ENCODE data around the gene CLCA2. TPM values are rescaled to one million over a fixed set of nuclear protein-coding genes. Genes with fewer than 3 reads are reported as not detected.
"Not testable (repeated sequence)": the region's sequence is repeated elsewhere in the genome, so short reads cannot be mapped to it uniquely, and the experiment has no call there.

CLCA2 gene
- total RNA-seq, 1 donor from 2014 or later = not detected

DNA sequence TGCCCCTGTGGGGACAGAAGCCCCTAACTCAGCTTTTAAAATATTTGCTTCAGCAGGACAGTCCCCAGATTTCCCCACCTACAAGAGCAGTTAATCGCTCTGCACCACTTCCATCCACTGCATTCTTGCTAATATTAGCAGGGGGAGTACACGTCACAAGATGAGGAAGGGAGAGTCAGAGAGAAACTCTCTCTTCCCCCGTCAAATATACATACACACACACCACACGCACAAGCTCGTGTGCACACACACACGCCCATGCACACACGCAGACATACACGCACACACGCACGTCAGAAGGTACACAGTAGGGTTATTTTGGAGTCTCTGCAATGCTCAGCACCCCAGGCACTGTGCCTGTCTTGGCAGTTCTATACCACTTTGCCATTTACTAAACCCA, 46.9 kb downstream of the CLCA2 start:
- DNase-seq (ENCODE audit: low spot score) (no peak), ATAC-seq (no peak)

DNA sequence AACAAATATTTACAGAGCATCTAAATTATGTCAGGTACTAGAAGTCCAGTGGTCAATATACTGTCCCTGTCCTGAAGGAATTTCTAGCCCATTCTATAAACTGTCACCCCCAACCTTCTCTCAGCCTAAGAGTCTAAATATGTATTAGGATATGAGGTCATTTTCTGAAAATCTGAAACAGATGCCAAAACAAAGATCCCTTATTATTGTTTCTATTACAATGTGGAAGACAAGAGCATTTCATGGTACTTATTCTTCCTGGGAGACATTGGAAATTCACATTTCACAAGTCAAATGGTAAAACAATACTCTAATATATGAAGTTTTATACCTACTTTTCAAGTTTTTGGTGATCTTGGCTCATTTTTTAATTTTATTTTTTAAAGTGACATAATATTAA, 47.3 kb downstream of the CLCA2 start:
- DNase-seq (ENCODE audit: low spot score) (no peak), ATAC-seq (no peak)

DNA sequence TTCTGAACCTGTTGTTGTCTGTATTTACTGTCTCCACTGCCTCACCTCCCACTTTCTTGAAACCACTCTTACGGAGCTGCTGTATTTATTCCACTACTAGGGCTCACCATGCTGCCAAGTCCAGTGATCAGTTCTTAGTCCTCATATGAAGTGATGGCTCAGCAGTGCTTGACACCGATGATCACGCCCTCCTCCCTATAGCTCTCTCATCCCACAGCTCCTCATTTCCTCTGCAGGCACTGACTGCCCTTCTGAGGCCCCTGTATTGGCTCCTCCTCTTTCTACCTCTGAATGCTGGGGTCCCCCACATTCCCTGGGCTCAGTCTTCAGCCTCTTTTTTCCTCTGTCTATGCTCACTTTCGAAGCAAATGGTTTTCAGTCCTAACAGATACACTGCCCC, 48.2 kb downstream of the CLCA2 start:
- no peak for DNase-seq (ENCODE audit: low spot score)
- no peak for ATAC-seq

DNA sequence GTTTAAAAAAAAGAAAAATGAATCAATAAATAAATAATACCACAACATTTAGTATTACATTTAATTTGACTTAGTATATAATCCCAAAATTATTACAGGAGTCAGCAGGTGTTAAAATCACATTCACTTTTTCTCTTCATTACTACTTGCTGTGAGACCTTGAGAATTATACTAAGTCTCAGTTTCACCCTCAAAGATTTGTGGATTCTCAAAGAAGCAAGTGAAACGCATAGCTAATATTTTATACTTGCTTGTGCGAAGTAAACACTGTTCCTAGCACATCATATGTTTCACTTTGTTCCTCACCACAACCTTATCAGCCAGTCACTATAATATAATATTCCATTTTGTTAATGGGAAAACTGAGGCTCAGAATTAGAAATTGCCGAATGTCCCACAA, 48.8 kb downstream of the CLCA2 start:
- no peak for DNase-seq (ENCODE audit: low spot score)
- ATAC-seq = no peak

DNA sequence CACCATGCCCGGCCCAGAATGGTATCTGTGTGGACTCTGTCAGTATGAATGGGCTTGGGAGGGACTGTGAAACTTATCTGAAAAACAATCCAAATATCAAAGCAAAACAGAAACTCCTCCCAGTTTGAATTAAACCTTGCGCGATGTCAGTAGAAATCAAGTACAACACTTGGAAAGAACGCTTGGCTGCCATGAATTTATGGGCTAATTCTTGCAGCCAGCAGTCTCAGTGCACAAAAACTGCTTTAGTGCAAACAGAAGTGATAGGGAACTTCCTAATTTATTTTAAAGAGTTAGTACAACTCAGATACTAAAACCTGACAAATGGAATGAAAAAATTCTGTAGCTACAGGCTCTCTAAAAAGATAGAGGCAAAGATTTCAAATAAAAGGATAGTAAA, 53.3 kb downstream of the CLCA2 start:
- ATAC-seq (no peak), DNase-seq (ENCODE audit: low spot score) (no peak)

DNA sequence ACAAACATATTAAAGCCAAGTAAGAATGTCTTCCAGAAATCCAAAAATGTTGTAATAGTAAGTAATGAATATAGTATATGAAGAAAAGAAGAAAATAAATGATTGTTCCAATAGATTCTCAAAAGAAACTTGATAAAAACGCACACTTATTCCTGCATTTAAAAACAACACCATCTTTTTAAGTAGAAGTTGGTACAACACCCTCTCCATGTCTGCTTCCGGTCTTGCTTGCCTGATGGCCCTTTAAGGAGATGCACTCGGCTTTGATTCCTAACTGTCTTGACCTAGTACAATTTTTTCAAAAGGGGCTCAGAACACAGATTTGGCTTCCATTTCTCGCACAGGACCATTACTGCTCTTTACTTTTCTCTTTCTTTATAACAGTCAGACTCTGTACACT, 53.7 kb downstream of the CLCA2 start:
- DNase-seq (ENCODE audit: low spot score) = no peak
- ATAC-seq = no peak

DNA sequence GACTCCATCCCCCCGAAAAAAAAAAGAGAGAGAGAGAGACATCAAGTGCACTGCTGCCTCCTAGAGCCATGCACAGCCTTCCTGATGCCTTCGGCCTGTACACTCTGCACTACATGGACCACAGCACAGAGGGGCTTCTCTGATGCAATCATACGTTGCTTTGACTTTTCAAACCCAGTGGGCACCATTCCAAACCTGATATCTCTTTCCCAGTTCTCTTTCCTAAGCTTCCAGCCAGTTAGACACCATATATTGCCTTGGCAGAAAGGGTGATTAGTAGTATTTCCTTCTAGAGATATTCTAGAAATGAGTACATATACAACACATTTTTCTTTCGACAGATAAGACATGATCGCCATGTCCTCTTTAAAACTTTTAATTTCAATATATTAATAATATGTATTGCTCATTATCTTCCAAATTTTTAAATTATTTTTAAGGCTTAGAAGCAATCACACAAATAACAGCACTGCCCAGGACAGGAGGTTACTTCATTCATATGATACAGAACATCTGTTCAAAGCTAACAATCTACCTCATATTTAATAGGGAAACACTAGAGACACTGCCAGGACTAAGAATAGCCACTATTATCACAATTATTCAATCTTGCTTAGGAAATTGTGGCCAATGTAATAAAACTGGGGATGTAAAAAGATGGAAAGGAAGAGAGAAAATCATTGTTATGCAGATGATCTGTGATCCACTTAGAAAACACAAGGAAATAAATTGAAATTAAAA, 54.6 kb downstream of the CLCA2 start:
- DNase-seq (ENCODE audit: low spot score) (no peak), ATAC-seq (no peak)

DNA sequence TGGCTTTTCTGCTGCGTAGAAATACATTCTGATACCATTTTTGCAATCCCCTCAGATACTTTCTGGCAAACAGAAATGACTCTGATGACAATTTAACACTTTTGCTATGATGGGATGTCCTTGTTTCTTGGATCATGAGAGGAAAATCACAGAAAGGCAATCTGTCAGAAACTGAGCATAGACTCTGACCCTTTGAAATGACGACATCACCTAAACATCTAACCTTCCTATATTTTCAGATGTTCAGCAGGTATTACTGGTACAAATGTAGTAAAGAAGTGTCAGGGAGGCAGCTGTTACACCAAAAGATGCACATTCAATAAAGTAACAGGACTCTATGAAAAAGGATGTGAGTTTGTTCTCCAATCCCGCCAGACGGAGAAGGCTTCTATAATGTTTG, 58.0 kb downstream of the CLCA2 start:
- DNase-seq (ENCODE audit: low spot score) = no peak
- no peak for ATAC-seq

DNA sequence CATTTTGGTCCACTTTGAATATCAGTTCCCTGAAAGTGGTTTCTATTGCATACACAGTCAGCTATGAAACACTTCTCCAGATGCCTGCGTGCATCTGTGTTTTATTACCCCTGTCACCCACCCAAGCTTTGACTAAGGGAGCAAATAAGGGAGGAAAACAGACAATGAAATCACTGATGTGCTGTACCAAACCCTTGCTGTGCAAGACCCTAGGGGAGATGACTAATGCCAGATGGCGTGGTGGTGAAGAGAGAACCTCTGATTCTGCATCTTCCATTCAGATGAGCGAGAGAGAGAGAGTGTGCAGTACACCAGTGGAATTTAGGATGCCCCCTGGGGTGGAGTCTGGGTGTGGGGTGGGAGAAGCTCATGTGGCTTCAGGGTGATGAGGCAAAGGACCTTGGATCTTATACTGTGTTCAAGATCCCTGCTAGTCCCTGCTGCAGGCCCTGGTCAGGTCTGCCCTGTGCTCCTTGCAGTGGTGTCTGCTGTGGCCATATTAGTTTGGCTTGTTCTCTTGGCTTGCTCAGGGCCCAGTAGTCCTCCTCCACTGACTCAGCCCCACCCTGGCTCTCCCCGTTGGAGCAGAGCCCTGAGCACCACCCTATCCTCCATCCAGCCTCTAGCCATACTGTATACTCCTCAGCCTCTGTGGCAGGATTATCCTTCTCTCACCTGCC, 63.3 kb downstream of the CLCA2 start:
- DNase-seq (ENCODE audit: low spot score) (no peak), ATAC-seq (no peak)

DNA sequence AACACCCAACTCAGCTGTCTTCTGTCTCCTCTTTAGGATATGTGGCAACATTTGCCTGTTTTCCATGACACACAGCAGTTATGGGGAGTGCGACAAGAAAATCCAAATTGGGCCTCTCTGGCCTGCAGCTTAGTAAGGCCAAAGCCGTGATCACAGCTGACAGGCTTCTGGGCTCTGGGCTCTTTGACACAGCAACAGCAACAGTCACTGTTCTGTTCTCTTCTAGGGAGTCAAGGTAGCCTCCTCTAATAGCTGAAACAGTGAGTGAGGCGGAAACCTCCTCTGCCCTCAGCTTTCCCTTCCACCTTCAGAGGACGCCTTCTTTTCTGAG, 63.8 kb downstream of the CLCA2 start:
- no peak for ATAC-seq
- DNase-seq (ENCODE audit: low spot score) = no peak

DNA sequence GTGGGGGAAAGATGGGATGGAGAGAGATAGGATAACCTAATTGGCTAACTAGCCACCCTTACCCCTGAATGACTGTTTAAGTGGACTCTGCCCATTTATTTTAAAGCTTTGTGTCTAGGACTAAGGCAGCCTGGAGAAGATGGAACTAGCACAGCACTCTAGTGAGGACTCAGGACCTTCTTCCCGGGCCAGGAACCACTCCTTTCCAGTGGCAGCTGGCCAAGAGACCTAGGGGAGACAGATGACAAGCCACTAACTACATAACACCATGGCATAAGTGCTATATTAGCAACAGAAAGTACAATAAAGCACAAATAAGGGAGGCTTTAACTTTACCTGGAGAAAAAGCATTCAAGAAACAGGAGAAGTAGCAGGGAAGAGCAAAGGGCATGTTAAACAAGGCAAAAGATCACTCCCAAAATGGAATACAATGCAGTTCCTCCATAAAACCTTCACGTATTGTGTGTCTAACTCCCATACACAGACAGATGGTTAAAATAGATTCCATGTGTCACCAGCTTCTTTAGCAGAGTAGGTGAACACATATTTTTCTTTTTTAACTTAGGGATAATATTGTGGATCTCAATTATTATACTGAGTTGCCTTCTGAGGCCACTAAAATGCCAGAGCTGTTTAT, 65.4 kb downstream of the CLCA2 start:
- ATAC-seq = no peak

DNA sequence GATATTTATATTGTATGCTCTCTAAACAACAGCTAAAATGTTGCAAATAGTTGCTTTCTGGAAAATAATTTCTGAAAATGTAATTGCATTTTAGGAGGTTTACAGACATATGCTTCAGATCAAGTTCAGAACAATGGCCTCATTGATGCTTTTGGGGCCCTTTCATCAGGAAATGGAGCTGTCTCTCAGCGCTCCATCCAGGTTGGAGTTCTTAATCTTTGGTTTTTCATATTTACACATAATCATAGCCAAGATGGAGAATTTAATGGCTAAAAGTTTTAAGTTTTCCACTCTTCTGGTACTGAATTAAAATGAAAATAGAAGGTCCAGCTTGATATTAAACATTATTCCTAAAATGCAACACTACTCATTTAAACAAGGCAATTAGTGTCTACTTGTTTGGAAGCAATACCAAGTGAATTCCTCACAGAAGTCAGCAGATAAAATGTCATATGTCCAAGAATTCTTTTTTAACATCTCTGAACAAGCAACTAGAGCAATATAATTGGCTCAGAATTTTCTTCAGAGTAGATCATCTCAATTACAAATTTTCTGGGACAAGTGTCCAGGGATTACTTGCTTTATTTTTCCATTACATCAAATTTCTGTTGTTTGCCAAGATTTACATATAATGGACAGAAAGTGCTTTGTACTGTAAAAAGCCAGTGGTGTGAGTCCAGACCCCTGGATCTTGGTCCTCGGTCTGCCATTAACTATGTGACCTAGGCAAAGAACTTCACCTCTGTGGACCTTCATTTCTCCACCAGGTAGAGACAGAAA, 67.4 kb downstream of the CLCA2 start:
- no peak for DNase-seq (ENCODE audit: low spot score)
- no peak for ATAC-seq

More for the DNA sequence above, 65.4 kb downstream of the CLCA2 start:
- DNase-seq (ENCODE audit: low spot score) = no peak

DNA sequence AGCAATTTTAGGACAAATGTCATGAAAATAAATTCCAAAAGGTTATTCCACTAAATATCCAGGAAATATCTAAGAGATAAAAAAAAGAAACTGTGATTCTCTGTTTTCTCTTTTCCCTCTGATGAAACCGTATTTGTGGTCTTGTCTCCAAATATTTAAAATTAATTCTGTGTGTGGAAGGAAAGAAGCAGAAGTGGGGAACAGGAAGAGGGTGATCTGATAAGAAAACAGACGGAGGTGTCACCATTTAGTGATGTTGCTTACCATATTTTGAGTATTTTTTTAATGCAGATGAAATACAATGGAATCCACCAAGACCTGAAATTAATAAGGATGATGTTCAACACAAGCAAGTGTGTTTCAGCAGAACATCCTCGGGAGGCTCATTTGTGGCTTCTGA, 74.3 kb downstream of the CLCA2 start:
- no peak for ATAC-seq
- no peak for DNase-seq (ENCODE audit: low spot score)

DNA sequence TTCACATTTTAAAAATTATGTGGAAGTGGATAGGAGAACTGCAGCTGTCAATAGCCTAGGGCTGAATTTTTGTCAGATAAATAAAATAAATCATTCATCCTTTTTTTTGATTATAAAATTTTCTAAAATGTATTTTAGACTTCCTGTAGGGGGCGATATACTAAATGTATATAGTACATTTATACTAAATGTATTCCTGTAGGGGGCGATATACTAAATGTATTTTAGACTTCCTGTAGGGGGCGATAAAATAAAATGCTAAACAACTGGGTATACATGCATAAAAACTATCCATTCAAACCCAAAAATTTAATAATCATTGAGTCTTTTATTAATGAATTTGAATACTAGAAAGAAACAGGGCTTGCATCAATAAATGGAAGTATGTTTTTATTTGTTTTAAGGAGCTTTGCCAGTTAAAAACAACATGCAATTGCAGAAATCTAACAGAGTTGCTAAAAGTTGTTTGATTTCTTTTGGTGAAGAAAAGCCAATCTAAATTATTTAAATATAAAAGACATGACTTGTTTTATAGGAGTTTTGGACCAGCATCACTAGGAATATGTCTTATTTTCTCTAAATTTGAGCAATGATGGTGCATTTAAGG, 76.1 kb downstream of the CLCA2 start:
- peak; percentile 82 for ATAC-seq
- DNase-seq (ENCODE audit: low spot score) = no peak

DNA sequence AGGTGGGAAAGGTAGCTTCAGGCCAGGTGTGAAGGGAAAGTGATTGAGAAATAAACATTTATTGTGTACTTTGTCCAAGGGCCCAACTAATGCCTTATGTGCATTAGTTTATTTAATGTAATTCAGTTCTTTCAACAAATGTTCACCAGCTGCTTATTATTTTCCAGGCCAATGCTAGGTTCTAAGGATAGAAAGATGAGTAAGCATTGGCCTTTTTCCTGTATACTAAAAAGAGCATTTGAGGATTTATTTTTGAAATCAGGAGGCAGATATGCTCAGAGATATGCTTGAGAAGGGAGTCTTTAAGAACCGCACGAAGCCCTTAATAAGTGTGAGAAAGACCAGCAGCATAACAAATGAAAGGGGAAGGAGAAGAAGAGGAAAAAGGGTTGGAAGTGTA, 76.7 kb downstream of the CLCA2 start:
- no peak for DNase-seq (ENCODE audit: low spot score)
- no peak for ATAC-seq

DNA sequence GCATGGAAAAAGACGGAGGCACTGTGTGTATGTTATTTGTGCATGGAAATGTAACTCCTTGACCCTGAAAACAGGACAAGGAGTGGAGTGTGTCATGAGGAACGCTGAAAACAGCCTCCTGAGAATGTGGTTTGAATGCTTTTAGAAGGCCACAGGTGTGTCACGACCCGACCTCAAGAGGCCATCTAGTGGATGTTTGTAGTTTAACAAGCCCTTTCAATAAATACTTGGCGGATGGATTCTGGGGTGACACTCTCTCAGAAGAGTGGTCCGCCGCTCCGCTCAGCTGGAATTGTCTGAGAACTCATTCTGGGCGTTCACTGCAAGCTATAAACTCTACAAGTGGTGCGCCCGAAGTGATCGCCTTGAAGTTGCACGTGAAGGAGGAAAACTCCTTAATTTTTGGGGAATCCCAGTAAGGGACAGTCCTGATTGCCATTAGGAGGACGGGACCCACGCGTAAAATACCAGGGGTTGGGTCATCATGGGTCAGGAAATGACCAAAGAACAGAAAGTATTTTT, 78.2 kb downstream of the CLCA2 start:
- peak; percentile 82 for ATAC-seq
- not testable (repeated sequence) for DNase-seq (ENCODE audit: low spot score)

DNA sequence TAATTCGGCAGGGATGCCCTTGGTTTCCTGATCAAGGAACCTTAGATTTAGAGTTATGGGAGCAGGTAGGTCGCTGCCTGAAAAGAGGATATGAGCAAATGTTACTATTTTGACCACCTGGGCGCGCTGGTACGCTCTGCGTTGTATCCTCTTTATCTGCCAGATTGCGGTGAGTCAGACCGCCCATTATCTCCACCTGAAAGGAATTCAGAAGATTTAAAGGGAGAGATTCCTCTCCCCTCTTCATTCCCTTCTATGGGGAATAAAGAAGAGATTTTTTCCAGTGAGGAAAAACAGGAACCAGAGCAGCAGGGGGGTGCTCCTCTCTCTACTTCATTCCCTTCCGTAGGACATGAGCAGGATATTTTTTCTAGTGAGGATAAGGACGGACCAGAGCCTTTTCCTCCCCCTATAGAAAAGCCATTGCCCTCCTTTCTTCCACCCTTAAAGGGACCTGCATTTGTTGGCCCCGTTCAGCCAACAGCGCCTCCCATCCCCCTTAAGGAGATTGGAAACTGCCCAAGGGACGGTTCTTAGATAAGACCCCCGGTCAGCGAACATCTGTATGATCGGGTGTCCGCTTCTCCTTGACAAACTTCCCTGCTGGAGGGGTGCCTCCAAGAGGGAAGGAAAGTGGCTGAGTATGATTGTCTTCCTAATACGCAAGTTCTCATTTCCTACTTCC, 78.9 kb downstream of the CLCA2 start:
- peak; percentile 62 for ATAC-seq
- no peak for DNase-seq (ENCODE audit: low spot score)

DNA sequence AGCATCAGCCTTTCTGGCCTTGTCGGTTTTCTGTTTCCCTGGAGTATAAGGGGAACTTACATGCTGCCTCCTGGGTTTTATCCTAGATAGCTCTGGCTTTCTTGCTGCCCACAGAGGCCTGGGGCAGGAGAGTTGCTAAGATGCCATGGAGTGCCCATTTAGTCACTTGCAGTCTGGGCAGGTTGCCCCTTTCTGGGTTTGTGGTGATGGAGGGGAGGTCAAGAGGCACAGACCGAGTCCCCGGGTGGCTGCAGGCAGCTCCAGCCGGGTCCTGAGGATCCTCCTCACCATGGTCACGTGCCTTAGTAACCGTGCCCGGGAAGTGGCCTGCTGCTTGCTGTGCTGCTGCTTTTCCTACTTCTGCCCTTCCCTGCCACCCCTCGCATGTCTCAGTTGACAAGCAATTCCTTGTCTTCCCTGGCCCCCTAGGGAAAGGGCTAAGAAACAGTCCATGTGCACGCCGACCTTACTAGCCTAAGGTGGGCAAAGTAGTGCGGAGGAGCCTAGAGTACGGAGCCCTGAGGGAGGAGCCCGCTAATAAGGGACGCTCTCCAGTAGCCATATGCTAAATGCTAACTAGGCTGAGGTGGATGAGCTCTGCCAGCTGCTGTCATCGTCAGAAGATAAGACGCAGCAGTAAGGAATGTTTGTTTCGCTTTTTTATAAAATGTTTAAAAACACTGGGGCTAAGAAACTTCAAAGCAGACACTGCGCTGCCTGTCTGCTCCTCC, 79.6 kb downstream of the CLCA2 start:
- ATAC-seq = peak; percentile 27
- no peak for DNase-seq (ENCODE audit: low spot score)

DNA sequence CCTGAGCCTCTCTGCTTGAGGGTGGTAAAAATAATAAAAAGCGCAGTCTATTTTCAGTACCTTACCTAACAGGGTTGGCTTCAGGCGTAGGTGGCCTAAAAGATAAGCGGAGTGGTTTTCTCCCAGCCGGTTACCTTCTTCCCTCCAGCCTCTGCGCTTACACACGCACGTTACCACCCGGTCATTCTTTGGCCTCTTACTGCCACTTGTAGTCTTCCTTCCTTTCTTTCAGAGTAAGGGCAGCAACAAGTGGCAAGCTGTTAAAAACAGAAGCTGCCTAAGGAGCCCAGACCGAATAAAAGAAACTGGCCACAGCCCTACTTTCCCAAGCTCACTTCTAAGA, 80.1 kb downstream of the CLCA2 start:
- DNase-seq (ENCODE audit: low spot score) = no peak
- ATAC-seq = no peak

Measured in left lobe of liver (tissue), 2 donors.